ENCODE measurements around the gene ATP13A2.

ATP13A2 gene

DNA sequence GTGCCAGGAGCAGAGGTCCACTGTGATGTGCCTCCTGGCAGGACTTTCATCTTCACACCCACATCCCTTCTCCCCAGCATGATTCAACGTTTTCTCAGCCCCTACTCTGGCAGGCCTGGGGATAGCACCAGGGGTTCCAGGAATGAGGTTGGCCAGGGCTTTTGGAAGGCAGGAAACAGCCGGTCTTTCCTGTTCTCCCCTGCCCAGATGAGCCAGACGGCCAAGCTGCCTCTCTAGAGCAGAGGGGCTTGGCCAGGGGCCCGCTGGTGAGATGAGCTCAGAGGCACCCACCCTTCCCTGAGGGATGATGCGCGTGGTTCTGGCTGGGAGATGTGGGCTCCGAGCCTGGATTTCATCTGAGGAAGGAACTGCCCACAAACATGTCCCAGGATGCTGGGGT lies 27.0 kb downstream of the ATP13A2 start:
- TF ChIP-seq, protein P1, sequence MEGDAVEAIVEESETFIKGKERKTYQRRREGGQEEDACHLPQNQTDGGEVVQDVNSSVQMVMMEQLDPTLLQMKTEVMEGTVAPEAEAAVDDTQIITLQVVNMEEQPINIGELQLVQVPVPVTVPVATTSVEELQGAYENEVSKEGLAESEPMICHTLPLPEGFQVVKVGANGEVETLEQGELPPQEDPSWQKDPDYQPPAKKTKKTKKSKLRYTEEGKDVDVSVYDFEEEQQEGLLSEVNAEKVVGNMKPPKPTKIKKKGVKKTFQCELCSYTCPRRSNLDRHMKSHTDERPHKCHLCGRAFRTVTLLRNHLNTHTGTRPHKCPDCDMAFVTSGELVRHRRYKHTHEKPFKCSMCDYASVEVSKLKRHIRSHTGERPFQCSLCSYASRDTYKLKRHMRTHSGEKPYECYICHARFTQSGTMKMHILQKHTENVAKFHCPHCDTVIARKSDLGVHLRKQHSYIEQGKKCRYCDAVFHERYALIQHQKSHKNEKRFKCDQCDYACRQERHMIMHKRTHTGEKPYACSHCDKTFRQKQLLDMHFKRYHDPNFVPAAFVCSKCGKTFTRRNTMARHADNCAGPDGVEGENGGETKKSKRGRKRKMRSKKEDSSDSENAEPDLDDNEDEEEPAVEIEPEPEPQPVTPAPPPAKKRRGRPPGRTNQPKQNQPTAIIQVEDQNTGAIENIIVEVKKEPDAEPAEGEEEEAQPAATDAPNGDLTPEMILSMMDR (IDR thresholded peaks at IDR 0.05; ENCODE audit: low read depth, low read length, missing control alignments) = no peak
- in situ Hi-C loops (cut with HindIII; ENCODE audit: low sequenced_read_pairs) = no loop called here
- DNase-seq (ENCODE audit: low read depth) = peak; percentile 85
- no peak overlapping the region for H3K4me3 ChIP-seq (ENCODE audit: low read depth, low read length)

DNA sequence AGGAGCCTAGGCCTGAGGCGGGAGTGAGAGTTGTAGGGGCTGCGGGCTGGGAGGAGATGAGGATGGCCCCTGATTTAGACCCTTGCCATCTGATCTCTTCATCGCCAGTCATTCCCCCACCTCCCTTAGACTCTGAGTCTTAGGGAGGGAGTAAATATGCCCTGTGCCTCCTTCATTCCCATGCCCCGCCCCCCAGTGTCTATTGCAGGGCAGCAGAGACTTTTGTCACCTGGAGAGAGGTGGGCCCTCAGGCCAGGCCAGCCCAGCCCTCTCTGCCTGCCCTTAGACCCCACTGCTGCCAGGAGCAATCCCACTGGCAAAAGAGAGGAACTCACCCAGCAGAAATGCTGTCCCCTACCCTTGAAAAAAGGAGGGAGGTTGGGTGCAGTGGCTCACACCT lies 28.1 kb downstream of the ATP13A2 start:
- no peak for DNase-seq (ENCODE audit: low read depth)
- in situ Hi-C loops (cut with HindIII; ENCODE audit: low sequenced_read_pairs) = no loop called here
- H3K4me3 ChIP-seq (ENCODE audit: low read depth, low read length) = no peak overlapping the region
- TF ChIP-seq, protein P1 (IDR thresholded peaks at IDR 0.05; ENCODE audit: low read depth, low read length, missing control alignments) = no peak

DNA sequence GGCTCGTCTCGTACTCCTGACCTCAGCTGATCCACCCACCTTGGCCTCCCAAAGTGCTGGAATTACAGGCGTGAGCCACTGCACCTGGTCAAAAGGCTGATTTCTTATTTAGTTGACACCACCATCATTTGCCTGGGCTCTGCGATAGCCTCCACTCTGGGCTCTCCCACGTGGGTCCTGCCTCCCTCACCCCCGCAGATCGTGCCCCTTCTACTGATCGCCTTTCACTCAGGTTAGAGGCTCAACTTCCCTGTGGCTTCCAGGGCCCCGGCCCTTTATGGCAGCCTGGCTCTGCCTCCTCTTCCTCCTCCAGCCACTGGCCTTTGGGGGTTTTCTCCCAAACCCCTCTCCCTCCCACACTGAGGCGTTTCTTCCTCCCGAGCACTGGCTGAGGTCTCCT lies 28.8 kb downstream of the ATP13A2 start:
- no peak overlapping the region for H3K4me3 ChIP-seq (ENCODE audit: low read depth, low read length)
- TF ChIP-seq, protein P1 (IDR thresholded peaks at IDR 0.05; ENCODE audit: low read depth, low read length, missing control alignments) = no peak
- in situ Hi-C loops (cut with HindIII; ENCODE audit: low sequenced_read_pairs) = no loop called here
- DNase-seq (ENCODE audit: low read depth) = no peak

DNA sequence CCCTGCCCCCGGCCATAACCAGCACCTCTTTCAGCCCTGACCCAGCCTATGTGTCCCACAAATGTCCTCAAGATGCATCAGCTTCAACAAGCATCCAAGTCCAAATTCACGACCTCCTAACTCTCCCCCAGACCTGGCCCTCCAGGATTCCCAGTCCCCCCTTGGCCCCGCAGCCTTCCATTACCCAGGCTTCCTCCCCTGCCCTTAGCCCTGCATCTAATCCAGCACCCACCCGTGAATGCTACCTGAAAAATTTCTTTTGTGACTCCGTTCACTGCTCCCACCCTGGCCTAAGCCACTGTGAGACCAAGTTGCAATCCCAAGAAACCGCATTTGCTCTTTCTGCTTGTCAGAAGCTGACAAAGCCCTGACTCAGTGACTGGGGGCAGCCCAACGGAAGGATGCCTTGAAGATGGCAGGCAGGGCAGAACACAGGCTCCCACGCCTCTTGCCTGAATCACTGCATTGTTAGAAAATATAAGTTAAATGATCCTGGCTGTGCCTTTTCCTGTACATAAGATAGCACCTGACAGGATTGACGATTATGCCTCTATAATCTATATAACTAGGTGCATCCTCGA lies 30.4 kb downstream of the ATP13A2 start:
- DNase-seq (ENCODE audit: low read depth) = peak; percentile 23
- TF ChIP-seq, protein P1 (IDR thresholded peaks at IDR 0.05; ENCODE audit: low read depth, low read length, missing control alignments) = no peak
- in situ Hi-C loops (cut with HindIII; ENCODE audit: low sequenced_read_pairs) = no loop called here
- H3K4me3 ChIP-seq (ENCODE audit: low read depth, low read length) = no peak overlapping the region

DNA sequence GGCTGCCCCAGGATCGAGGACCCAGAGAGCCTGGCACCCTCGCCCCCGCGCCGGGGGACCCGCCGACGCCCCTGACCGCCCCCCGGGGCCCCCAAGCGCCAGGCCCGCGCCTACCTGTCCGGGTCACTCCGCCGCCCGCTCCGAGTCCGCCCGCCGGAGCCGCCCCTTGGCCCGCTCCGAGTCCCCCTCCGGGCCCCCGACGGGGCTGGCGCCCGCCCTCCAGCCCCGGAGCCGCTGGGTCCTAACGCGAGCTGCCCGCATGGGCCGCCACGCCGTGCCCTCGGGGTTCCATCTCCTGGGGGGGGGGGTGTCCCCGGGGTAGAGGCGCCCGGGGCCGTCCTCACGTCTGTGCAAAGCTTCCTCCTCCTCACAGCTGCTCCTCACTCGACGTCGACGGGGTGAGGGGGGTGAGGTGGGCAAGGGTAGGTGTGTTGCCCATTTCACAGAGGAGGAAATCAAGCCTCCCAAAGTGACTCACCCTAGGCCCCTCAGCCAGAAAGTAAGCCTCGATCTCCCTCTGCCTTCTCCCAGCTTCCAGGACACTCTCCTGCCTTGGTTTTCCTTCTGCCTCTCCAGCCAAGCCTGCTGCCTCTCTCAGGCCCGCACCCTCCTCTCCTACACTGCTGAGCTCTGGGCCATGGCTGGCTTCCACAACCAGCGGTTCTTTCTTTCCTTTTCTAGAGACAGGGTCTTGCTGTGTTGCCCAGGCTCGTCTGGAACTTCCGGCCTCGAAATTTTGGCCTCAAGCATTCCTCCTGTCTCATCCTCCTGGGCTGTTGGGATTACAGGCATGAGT lies 31.1 kb downstream of the ATP13A2 start, which contains the start of gene MFAP2:
MFAP2 (minus strand) TSS at position 148 of the 796 bp plus-strand sequence. CDS start 2,347 bp downstream, outside the sequence.
- H3K4me3 ChIP-seq (ENCODE audit: low read depth, low read length) = peak within 1 kb of the TSS; percentile 57
- in situ Hi-C loops (cut with HindIII; ENCODE audit: low sequenced_read_pairs) = no loop called here
- DNase-seq (ENCODE audit: low read depth) = no peak
- TF ChIP-seq, protein P1 (IDR thresholded peaks at IDR 0.05; ENCODE audit: low read depth, low read length, missing control alignments) = no peak

DNA sequence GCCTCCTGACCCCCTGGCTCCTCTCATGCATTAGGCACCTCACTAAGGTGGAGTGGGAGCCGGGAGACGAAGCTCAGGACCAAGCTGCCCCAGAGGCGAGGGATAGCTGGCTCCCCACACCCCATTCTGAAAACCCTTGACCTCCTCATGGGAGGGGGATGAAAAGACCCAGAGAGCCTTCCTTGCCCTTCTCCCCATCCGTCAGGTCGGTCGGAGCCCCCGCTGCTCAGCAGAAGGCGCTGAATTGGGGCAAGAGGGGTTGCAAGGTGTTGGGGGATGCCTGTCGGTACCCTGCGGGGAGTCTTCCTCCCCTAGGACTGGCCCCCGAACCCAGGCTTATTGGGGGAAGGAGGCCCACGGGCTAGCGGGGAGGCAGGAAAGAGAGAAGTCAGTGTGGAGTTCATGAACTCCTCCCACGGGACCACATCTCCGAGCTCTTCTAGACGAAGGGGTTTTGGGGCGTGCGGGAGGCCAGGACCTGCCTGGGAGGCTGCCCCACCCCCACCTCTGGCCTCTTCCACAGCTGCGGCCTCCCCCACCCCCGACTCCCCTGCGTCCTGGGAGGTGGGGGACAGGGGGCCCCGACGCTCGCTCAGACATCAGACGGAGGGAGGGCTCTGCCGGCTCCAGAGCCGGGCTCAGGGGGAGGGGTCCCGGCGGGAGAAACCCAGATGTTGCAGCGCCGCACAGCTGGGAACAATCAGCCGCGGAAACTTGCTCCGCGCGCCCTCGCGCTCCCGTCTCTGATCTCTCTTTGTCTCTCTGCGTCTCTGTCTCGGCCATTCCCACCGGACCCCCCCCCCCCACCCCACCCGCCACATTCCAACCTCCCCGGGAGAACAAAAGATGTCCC lies 32.0 kb downstream of the ATP13A2 start:
- DNase-seq (ENCODE audit: low read depth) = no peak
- in situ Hi-C loops (cut with HindIII; ENCODE audit: low sequenced_read_pairs) = no loop called here
- peak overlapping the region; percentile 57 for H3K4me3 ChIP-seq (ENCODE audit: low read depth, low read length)

More for the DNA sequence above, 32.0 kb downstream of the ATP13A2 start:
- TF ChIP-seq, protein P1 (IDR thresholded peaks at IDR 0.05; ENCODE audit: low read depth, low read length, missing control alignments) = no peak

Measured in astrocyte of the cerebellum (primary cell).